Activated CD4-positive, alpha-beta T cell treated with anti-CD3 and anti-CD28 coated beads, Interleukin-2, amount 50 U/mL, for 1 hour (primary cell): ENCODE data around the gene PDXDC1.
"Not testable (repeated sequence)": the region's sequence is repeated elsewhere in the genome, so short reads cannot be mapped to it uniquely, and the experiment has no call there.

ENCODE experiments used
- DNase-seq: peaks from one replicate; pipeline ENCODE4 v3.0.0-alpha.2; 2020

PDXDC1 gene

GRCh38 chr16:15043344-15043743 is 68.5 kb downstream of the PDXDC1 start:
- no peak for DNase-seq

GRCh38 chr16:15044286-15044685 is 69.5 kb downstream of the PDXDC1 start:
- no peak for DNase-seq

GRCh38 chr16:15045270-15045669 is 70.4 kb downstream of the PDXDC1 start:
- DNase-seq, result not testable (repeated sequence)

- DNase-seq, result no peak
Measured at GRCh38 chr16:15046692-15047376, 72.0 kb downstream of the PDXDC1 start.

- DNase-seq, result no peak
Measured at GRCh38 chr16:15049581-15050180, 74.9 kb downstream of the PDXDC1 start.

- not testable (repeated sequence) for DNase-seq
Measured at GRCh38 chr16:15050440-15050839, 75.6 kb downstream of the PDXDC1 start.

- DNase-seq, result no peak
Measured at GRCh38 chr16:15051387-15051951, 76.6 kb downstream of the PDXDC1 start.

GRCh38 chr16:15052747-15053476 is 78.1 kb downstream of the PDXDC1 start:
- no peak for DNase-seq

GRCh38 chr16:15053904-15054303 is 79.1 kb downstream of the PDXDC1 start:
- DNase-seq, result no peak

GRCh38 chr16:15054357-15055140 is 79.7 kb downstream of the PDXDC1 start:
- no peak for DNase-seq

- DNase-seq, result peak; percentile 66
Measured at GRCh38 chr16:15055141-15056053, 80.6 kb downstream of the PDXDC1 start.

- no peak for DNase-seq
Measured at GRCh38 chr16:15057681-15058417, 83.0 kb downstream of the PDXDC1 start.

GRCh38 chr16:15059324-15059723 is 84.5 kb downstream of the PDXDC1 start:
- DNase-seq, result no peak

GRCh38 chr16:15062085-15062810 is 87.4 kb downstream of the PDXDC1 start:
- not testable (repeated sequence) for DNase-seq

GRCh38 chr16:15065961-15066360 is 91.1 kb downstream of the PDXDC1 start:
- not testable (repeated sequence) for DNase-seq

- DNase-seq, result not testable (repeated sequence)
Measured at GRCh38 chr16:15066690-15067089, 91.9 kb downstream of the PDXDC1 start.

- not testable (repeated sequence) for DNase-seq
Measured at GRCh38 chr16:15071013-15071412, 96.2 kb downstream of the PDXDC1 start.

- DNase-seq, result not testable (repeated sequence)
Measured at GRCh38 chr16:15071916-15072769, 97.3 kb downstream of the PDXDC1 start.

GRCh38 chr16:15073101-15073500 is 98.3 kb downstream of the PDXDC1 start:
- DNase-seq, result no peak
